CD4-positive, alpha-beta T cell treated with Interleukin-10 for 1 hour (primary cell): Measurements from ENCODE around the gene KLF3.

Source experiments
- DNase-seq: peaks from one replicate; pipeline ENCODE4 v3.0.0-alpha.2; 2020

Gene KLF3

GRCh38 chr4:38747629-38748028 lies 83.6 kb downstream of the KLF3 start:
- DNase-seq, result no peak

GRCh38 chr4:38749336-38749735 lies 85.3 kb downstream of the KLF3 start:
- no peak for DNase-seq
